HT-29 (cell line): ENCODE measurements around the gene CEP63. TPM values are rescaled to one million over a fixed set of nuclear protein-coding genes. Genes with fewer than 3 reads are reported as not detected.
"Not testable (repeated sequence)": the region's sequence is repeated elsewhere in the genome, so short reads cannot be mapped to it uniquely, and the experiment has no call there.

Experiments
- DNase-seq: peaks from one replicate; pipeline ENCODE4 v3.0.0-alpha.2; 2015; ENCODE audit warnings: low spot score
- total RNA-seq: library from RNA; depleted of rRNA; stranded (reverse); fragments of >200 nt; shearing (Covaris generic); gene quantifications from 2 replicates; pipeline ENCODE4 v1.2.3, GENCODE V29; 2014

CEP63 gene
- total RNA-seq, 1 experiment from 2014 or later = 6.0 TPM

DNA sequence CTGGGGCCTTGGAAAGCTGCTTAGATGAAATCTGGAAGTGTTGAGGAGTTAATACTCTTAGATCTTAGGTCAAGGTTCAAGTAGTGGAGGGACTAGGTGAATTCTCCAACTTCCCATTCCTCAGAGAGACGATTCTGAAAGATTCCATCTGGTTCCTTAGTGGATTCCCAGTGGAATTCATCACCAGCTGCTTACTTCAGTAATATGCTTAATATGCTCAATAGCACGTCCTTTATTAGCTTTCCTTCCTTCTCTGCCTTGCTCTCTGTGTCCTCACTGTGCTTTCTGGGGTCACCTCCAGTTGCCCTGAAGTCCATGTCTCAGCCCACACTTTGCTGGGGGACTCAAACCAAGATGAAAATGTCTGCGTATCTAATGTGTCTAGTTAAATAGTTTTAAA, 31.0 kb downstream of the CEP63 start:
- no peak for DNase-seq

DNA sequence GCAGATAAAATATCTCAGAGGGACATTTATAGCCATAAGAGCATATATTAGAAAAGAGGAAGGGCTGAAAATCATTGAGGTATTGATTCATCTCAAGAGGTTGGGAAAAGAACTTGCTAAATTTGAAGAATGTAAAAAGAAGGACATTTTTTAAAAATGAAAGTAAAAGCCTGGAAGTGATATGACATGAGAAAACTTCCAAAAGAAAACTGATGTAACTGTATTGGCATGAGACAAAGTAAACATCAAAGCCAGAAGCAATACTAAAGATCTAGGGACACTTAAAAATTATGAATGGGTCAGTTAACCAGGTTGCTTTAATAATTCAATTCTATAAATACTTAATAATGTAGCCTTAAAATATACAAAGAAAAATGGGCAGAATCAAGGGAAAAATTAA, 31.9 kb downstream of the CEP63 start:
- DNase-seq = no peak

DNA sequence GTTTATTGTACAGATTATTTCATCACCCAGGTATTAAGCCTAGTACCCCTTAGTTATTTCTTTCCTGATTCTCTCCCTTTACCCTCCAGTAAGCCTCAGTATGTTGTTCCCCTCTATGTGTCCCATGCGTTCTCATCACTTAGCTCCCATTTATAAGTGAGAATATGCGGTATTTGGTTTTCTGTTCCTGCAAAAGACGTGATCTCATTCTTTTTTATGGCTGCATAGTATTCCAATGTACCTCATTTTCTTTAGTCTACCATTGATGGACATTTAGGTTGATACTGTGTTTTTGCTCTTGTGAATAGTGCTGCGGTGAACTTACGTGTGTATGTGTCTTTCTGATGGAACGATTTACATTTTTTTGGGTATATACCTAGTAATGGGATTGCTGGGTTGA, 36.7 kb downstream of the CEP63 start:
- DNase-seq = no peak

DNA sequence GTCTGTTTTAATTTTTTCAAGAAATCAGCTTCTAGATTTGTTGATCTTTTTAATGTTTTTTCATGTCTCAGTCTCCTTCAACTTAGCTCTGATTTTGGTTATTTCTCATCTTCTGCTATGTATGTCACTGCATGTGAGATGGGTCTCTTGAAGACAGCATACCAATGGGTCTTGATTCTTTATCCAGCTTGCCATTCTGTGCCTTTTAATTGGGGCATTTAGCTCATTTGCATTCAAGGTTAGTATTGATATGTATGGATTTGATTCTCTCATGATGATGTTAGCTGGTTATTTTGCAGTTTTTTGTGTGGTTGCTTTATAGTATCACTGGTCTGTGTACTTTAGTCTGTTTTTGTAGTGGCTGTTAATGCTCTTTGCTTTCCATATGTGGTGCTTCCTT, 39.4 kb downstream of the CEP63 start:
- DNase-seq = no peak

DNA sequence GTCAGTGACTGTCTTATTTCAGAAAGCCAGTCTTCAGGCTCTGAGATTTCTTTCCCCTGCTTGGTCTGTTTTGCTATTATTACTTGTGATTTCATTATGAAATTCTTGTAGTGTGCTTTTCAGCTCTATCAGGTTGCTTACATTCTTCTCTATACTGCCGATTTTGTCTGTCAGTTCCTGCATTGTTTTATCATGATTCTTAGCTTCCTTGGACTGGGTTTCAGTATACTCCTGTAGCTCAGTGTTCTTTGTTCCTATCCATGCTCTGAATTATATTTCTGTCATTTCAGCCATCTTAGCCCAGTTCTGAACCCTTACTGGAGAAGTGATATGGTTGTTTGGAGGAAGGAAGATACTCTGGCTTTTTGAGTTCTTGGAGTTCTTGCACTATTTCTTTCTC, 40.5 kb downstream of the CEP63 start:
- no peak for DNase-seq

DNA sequence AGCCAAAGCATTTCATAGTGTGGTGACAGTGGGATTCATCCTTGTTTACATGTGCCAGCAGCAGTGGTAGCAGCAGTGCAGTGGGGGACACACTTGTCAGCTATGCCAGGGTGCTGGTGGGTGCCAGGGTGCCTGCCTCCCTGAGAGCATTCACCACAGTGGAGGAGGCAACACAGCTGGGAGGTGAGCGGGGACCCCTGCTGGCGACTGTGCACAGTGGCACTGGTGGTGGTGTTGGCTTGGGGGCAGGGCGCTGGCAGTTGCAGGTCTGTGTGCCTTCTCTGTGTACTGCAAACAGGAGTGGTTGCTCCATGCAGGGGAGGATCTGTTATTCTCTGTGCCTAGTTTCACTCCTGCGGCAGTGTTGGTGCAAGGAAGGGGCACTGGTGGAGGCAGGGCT, 41.2 kb downstream of the CEP63 start:
- DNase-seq = peak; percentile 9

DNA sequence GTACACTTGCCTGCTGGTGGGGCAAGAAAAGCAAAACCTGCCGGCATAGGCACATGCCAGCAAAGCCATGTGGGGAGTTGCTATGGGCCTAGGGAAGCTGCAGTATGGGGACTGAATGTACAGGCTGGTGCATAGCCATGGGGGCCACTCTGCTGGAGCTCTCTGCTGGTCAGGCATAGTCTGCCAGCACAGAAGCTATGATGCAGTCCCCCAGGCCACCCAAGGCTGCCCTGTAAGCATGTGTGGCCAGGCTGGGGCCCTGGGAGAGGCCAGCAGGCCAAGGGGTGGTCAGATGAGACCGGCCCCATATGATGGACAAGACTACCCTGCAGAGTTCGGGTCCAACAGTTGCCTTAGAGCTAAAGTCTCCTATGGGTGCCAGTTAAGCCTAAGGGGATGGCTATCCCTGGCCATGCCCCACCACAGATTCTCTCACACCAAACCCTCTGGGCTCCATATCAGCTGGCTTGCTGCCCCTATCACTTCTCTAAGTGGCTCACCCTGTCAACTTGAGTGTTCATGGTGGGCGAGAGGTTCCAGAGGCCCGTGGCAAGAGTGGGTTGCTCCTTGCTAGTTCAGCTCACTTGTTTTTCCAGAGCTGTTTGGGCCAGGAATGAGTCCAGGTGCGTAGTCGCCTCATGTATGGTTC, 41.8 kb downstream of the CEP63 start:
- DNase-seq = no peak

DNA sequence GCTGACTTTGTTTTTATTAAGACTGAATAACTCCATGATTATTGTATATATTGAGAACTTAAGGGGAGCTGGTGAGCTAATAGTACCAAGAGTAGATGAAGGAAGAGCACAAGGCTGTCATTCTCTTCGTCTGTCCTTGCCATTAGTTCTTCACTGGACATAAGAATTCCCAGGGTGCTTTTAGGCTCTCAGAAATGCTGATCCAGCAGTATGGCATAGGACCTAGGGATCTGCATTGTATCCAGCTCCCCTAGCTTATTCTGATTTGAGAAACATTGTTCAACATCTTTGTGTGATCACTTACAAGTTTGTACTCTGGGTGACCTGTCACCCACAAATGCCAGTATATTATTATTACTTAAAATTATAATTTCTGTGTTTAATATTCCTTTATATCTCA, 47.6 kb downstream of the CEP63 start:
- DNase-seq = no peak

DNA sequence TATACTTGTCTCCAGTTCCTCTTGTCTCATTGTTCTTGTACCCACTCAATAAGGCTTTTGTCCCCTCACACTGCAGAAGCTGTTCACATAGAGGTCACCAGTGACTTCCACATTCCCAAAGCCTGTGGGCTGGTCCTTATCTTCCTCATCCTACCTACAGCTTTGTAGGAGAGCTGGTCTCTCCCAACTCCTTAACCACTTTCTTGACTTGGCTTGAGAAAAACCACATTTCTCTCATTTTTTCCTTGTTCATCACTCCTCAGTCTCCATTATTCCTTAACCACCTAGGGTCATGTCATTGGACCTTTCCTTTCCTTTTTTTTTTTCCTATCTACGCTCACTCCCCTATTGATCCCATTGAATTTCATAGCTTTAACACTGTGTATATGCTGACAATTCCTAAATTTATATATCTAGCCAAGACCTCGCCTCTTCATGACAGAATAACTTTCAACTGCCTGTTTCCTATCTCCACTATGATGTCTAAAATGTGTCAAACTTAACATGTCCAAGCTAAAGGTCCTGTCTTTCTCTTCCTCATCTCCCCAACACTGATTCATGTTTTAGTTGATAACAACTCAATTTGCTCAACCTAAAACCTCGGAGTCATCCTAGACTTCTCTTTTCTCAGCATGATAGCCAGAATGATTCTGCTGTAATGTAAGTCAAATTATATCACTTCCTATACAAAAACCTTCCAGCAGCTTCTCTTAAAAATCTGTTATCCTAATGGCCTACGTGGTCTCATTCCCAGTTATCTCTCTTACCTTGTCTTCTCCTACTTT, 49.5 kb downstream of the CEP63 start:
- no peak for DNase-seq

DNA sequence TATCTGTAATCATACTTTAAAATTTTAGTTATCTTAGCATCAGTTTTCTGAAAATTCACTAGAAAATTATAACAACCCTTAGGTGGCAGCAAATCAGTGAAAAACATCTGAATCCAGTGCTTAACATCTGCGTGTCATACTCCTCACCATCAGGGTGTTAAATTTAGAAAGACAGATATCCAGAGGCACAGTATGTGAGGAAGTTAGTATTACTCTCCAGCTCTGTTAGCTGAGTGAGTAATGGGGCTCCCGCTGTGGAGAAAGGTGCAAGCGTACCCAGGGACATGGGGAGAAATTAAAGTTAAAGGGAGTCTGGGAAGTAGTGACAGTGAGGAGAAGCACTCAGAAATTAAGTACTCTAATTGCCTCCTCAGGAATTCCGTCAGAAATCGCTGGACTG, 50.9 kb downstream of the CEP63 start:
- no peak for DNase-seq

DNA sequence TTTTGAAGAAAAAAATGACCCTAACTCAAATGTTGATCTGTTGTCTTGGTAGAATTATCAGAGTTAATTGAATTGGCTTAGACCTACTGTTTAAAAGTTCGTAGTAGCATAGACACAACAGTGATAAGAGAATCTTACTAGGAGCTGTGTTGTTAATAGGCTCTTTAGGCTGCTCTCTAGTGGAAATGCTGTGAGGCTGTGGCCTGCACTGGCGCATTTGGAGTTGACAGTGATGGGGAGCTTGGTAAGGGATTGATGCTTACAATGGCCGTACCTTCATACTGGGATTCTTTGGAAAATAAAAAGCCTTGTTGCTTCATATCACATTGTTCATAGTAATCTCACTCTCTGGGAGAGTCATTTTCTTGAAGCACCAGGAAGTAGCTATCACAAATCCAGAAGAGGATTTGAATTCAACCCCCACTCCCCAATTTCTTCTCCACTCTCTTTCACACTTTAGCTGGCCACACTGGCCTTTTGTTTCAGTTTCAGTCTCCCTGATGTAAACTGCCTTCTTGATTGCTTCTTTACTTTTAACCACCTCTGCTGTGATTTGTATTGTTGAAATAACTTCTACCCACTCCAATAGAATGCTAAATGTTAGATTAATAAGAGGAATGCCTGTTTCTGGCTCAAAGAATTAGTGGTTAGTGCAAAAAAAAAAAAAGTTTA, 56.6 kb downstream of the CEP63 start:
- no peak for DNase-seq

DNA sequence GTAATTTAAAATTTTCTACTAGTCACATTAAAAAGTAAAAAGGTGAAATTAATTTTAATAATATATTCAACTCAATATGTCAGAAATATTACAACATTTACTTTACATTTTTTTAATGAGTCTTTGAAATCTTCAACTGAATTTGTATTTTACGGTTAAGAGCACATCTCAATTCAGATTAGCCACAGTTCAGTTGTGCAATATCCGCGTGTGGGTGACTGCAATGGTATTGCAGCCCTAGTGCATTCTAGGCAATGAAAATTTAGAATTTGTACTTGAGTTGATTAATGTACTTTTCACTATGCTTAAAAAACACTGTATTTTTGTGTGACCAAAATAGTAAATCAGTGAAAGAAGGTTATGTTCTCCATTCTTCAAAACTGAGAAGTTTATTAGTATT, 57.3 kb downstream of the CEP63 start:
- no peak for DNase-seq

DNA sequence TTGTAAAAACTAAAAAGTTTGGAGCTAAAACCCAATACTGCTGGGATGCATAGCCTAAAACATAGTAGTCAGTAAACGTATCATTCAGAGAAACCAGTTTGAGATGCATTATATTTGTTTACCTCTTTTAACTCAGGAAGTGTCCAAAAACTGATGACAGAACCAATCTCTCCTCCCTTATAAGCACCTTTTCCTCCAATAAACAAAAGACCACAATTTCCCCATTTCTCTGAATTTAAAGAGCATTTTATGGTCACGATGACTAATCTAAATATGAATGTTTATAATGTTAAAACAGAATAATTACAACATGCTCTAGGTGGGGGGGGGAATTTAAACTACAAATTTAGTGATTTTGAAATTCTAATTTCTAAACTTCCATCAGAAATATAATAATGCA, 58.5 kb downstream of the CEP63 start:
- no peak for DNase-seq

DNA sequence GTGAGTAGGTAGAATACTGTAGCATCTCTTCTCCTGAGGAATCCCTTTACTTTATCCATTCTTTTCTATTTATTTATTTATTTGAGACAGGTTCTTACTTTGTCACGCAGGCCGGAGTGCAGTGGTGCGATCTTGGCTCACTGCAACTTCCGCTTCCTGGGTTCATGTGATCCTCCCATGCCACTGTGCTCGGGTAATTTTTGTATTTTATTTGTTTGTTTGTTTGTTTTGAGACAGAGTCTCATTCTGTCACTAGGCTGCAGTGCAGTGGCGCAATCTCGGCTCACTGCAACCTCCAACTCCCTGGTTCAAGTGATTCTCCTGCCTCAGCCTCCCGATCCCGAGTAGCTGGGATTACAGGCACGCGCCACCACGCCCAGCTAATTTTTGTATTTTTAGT, 58.9 kb downstream of the CEP63 start:
- not testable (repeated sequence) for DNase-seq

DNA sequence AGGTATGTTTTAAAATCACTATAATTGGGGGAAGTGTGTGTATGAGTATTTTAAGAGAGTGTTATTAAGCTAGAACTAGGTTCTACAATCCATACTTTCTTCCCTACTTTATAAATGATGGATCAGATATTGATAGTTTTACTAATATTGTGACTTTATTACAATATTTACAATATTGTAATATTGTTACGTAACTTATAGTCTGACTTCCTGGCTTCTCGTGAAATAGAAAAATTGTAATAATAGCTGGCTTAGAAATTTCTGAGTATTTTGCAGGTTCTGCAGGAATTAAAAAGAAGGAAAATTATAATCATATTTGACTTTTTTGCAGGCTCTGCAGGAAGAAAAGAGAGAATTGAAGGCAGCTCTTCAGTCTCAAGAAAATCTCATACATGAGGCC, 60.0 kb downstream of the CEP63 start:
- no peak for DNase-seq

DNA sequence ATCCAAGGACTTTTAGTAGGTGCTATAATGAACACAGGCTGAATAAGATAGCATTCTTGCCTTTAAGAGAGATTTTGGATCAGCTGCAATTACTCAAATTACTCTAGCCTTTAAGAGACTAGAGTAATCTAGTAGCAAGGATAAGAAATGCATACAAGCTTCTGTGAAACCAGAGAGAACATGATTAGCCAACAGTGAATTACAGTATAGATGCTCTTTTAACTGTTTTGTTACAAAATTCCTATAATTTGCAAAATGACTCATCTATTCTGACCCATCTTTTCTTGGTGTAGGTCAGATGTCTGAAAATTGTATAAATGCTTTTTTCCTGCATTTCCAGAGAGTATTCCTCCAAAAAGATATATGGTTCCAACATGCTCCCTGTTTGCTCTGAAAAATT, 66.9 kb downstream of the CEP63 start:
- no peak for DNase-seq

DNA sequence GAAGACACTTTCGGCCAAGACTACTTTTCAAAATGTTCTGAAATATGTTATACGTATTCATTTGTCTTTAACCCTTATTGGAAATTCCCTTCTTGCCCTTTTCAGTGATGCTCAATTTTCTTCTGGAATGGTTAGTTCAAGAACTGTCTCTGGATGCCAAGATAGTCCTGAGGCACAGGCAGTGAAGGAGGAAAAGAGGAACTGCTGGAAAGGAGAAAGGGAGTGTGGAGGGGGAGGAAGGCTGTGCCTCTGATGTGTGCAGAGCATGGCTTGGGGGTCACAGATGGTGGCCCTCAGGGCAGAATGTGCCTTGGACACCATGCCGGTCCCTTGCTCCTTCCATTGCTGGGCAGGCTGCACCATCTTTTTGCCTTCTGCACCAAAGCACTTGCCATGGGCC, 73.7 kb downstream of the CEP63 start:
- DNase-seq = no peak

DNA sequence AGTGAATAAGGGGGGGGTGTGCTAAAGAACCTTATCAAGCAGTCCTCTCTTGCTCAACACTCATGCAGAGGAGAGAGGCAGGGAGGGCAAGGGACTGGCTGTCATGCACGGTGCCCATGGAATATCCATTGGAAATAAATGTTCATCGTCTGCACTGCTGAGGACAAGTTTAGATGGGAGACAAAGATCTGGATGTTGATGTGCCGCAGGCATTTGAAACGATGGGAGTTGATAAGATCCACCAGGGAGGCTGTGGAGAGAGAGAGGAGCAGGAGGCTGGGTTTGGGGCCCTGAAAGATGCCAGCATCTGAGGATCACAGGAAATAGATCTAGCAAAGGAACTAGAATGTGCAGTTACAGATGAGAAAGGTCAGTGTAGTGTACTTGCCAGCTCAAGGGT, 76.2 kb downstream of the CEP63 start:
- DNase-seq = no peak

DNA sequence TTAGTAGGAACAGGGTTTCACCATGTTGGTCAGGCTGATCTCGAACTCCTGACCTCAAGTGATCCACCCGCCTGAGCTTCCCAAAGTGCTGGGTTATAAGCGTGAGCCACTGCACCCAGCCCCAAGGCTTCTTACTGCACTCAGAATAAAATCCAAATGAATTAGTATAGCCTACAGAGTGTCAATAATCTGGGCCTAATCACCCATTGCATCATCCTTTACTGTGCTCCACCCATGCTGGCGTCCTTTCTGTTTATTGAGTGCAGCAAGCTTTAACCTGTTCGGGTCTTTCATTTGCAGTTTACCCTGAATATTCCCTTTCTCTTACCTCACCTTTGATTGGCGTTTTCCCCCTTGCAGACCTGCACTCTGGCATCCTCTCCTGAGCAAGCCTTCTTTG, 77.7 kb downstream of the CEP63 start:
- DNase-seq = no peak

DNA sequence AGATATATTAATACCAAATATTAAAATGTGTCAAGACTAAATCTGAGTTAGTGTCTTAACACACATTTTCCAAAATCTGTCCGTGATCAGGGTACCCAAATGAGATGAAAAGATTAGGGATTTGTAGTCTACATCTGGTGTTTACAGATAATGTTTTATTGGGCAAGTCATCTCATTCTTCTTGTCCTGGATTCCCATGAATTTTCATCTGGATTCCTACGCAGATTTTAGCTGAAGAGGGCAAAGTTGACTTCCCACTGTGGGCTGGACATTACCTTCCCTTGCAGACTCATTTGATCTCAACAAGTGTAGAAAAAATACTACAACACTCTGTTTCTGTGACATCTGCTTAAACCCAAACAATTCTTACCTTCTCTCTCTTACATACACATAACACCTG, 79.1 kb downstream of the CEP63 start:
- DNase-seq = no peak

DNA sequence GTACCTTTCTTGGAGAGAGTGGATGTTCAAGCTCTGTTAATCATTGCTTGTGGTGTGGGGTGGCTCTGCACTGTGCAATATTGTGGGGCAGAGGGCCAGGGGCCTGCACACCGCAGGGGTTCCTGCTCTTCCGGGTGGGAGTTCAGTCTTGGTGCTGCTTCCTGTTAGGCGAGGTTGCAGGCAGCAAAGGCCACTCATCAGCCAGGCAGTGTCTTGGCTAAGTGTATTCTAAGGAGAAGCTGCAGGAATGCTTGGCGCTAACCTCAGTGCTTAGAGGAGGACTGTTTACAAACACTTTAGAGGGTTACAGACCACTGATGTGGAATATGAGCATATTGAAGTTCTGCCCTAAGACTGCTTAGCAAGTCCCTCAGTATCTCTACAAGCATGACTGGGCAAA, 81.7 kb downstream of the CEP63 start:
- no peak for DNase-seq

DNA sequence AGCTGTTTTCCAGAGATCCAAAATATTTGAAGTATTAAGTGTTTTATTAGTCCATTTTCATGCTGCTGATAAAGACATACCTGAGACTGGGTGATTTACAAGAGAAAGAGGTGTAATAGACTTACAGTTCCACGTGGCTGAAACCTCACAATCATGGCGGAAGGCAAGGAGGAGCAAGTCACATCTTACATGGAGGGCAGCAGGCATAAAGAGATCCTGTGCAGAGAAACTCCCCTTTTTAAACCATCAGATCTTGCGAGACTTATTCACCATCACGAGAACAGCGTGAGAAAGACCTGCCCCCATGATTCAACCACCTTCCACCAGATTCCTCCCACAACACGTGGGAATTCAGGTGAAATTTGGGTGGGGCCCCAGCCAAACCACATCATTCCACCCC, 82.9 kb downstream of the CEP63 start:
- DNase-seq = no peak

DNA sequence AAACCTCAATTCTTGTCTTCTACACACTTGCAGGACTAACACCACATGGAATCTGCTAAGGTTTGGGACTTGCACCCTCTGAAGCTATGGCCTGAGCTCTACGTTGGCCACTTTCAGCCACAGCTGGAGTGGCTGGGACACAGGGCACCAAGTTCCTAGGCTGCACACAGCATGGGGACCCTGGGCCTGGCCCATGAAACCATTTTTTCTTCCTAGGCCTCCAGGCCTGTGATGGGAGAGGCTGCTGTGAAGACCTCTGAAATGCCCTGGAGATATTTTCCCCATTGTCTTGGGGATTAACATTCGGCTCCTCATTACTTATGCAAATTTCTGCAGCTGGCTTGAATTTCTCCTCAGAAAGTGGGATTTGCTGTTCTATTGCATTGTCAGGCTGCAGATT, 84.0 kb downstream of the CEP63 start:
- not testable (repeated sequence) for DNase-seq
